K562 (cell line): ENCODE data around the gene NABP2. TPM values are rescaled to one million over a fixed set of nuclear protein-coding genes. Genes with fewer than 3 reads are reported as not detected.
A peak's percentile ranks its signal among the peaks of the same experiment; 100 is the strongest.

Source experiments
- ATAC-seq: fragments of 200-7000 bp; cut with Tn5 transposase; 3 replicates; pipeline ENCODE4 v1.9.1; 2020; ENCODE audit warnings: moderate library complexity
- BruUV-seq: library from RNA; stranded (reverse); fragments of 400-500 nt; replicated peaks from 2 replicates; lab custom pipeline; 2021; lab: Mats Ljungman, UMichigan
- CTCF ChIA-PET: fragments of 300-600 bp; formaldehyde crosslinking; extraction: SDS; loops from one replicate; lab custom pipeline; 2021; ENCODE audit warnings: low intra/inter-chr PET ratio; lab: Yijun Ruan, JAX
- POLR2A ChIA-PET: fragments of 300-600, 350-650 bp; sonication (Branson Sonifier 250); formaldehyde crosslinking; extraction: SDS; loops from one replicate; lab custom pipeline; 2021; ENCODE audit warnings: antibody characterized with exemption, inconsistent platforms; lab: Yijun Ruan, JAX
- DNase-seq, 4 experiments: peaks; one replicate each; pipeline versions ENCODE4 v3.0.0 to v3.0.0-alpha.2; 2011 to 2018; ENCODE audit warnings: low spot score in 3 of 4, mixed read lengths in 3 of 4; ENCODE audit errors: extremely low read depth in 1 of 4
- FAIRE-seq: peaks from 2 replicates; lab custom pipeline; 2011; peaks lifted over from hg19 to GRCh38; lab: Jason Lieb, UNC
- H2AFZ ChIP-seq: 2 replicates; pipeline ENCODE4 v1.6.0; 2011; ENCODE audit warnings: low read depth, low read length, control low read depth, inconsistent platforms
- H3K27ac ChIP-seq: fragments of 200-600 bp; 3 replicates; pipeline ENCODE4 v1.8.0; 2011; ENCODE audit warnings: low read depth, mild to moderate bottlenecking, control low read depth, inconsistent platforms, low read length, moderate library complexity, mixed read lengths; ENCODE audit errors: extremely low read depth
- H3K27me3 ChIP-seq, 2 experiments: fragments of 300-600 bp in 1 of 2; 2 replicates in 1 of 2; 3 replicates in 1 of 2; pipeline versions ENCODE4 v1.6.0 to v1.8.0; 2011; ENCODE audit warnings: inconsistent platforms in 2 of 2, low read length in 2 of 2, mild to moderate bottlenecking in 1 of 2, mixed read lengths in 1 of 2, moderate library complexity in 1 of 2; ENCODE audit not compliant: control insufficient read depth in 2 of 2, insufficient read depth in 2 of 2
- H3K36me3 ChIP-seq: fragments of 300-600 bp; 3 replicates; pipeline ENCODE4 v1.8.0; 2011; ENCODE audit warnings: mild to moderate bottlenecking, low read length, inconsistent platforms; ENCODE audit not compliant: control insufficient read depth, insufficient read depth
- H3K4me1 ChIP-seq, 2 experiments: fragments of 200-600 bp in 1 of 2; replicated peaks in 1 of 2; 2 replicates in 1 of 2; 3 replicates in 1 of 2; pipeline versions ENCODE4 v1.5.1 to v1.8.0; 2011; ENCODE audit warnings: inconsistent platforms in 2 of 2, low read length in 2 of 2, mild to moderate bottlenecking in 1 of 2, mixed read lengths in 1 of 2, moderate library complexity in 1 of 2; ENCODE audit not compliant: control insufficient read depth in 2 of 2, insufficient read depth in 2 of 2
- H3K4me2 ChIP-seq: 2 replicates; pipeline ENCODE4 v1.6.1; 2011; ENCODE audit warnings: low read length, control low read depth, inconsistent platforms, mixed read lengths; ENCODE audit not compliant: insufficient read depth
- H3K4me3 ChIP-seq: fragments of 200-600 bp; sonication (generic), shearing (Covaris generic); 2 replicates; pipeline ENCODE4 v1.5.1; 2016; ENCODE audit warnings: control low read depth, inconsistent platforms
- H3K79me2 ChIP-seq: fragments of 200-600 bp; 3 replicates; pipeline ENCODE4 v1.8.0; 2011; ENCODE audit warnings: low read length, inconsistent platforms; ENCODE audit not compliant: control insufficient read depth, insufficient read depth
- H3K9ac ChIP-seq, 2 experiments: 2 replicates each; pipeline versions ENCODE4 v1.6.0 to v1.6.1; 2011; ENCODE audit warnings: low read depth in 2 of 2, low read length in 2 of 2, control low read depth in 1 of 2, inconsistent platforms in 1 of 2, mild to moderate bottlenecking in 1 of 2, mixed read lengths in 1 of 2; ENCODE audit not compliant: insufficient read depth in 1 of 2
- H3K9me1 ChIP-seq: one replicate; pipeline ENCODE4 v1.6.0; 2011; ENCODE audit warnings: inconsistent platforms, mild to moderate bottlenecking, low read length, moderate library complexity; ENCODE audit not compliant: control insufficient read depth, insufficient read depth
- H3K9me3 ChIP-seq: replicated peaks from 2 replicates; pipeline ENCODE4 v1.5.1; 2011; ENCODE audit warnings: low read depth, low read length, inconsistent platforms; ENCODE audit not compliant: control insufficient read depth, insufficient read depth
- H4K20me1 ChIP-seq: replicated peaks from 2 replicates; pipeline ENCODE4 v1.6.1; 2011; ENCODE audit warnings: low read length, inconsistent platforms, mixed read lengths; ENCODE audit not compliant: control insufficient read depth, insufficient read depth
- CUX1 ChIP-seq: fragments of 200-800 bp; sonication (Bioruptor generic); IDR thresholded peaks from 2 replicates; pipeline ENCODE4 v1.6.1; 2016; ENCODE audit warnings: missing genetic modification characterization, missing compliant biosample characterization
- NCOA6 ChIP-seq: fragments of 450-650 bp; IDR thresholded peaks from 2 replicates; pipeline ENCODE4 v1.6.1; 2017; ENCODE audit warnings: mild to moderate bottlenecking
- OTX1 ChIP-seq: fragments of 450-650 bp; formaldehyde crosslinking; IDR thresholded peaks from 2 replicates; pipeline ENCODE4 v1.4.0; 2022; ENCODE audit warnings: mild to moderate bottlenecking
- POLR2G ChIP-seq: fragments of 200-400 bp; formaldehyde crosslinking; IDR thresholded peaks from 2 replicates; pipeline ENCODE4 v1.6.1; 2017; ENCODE audit warnings: low read depth, mild to moderate bottlenecking, antibody characterized with exemption, low read length, moderate library complexity
- PREB ChIP-seq: sonication (generic); formaldehyde crosslinking; IDR thresholded peaks from 2 replicates; pipeline ENCODE4 v1.8.1; 2023; ENCODE audit warnings: mild to moderate bottlenecking, missing genetic modification reagents
- RBFOX2 ChIP-seq: fragments of 200-400 bp; formaldehyde crosslinking; IDR thresholded peaks from 2 replicates; pipeline ENCODE4 v1.6.1; 2017; ENCODE audit warnings: low read depth, mild to moderate bottlenecking, low read length, moderate library complexity
- WGBS: fragments of 100-300 bp; shearing (Covaris generic); methylation state at CpG from one replicate; pipeline ENCODE4 v1.1.6; 2016; ENCODE audit warnings: low coverage, mixed read lengths; ENCODE audit not compliant: insufficient coverage; ENCODE audit errors: missing lambda C conversion rate; 5-methylcytosine and 5-hydroxymethylcytosine counted together
- in situ Hi-C: fragments of 300-500 bp; cut with MboI; formaldehyde crosslinking; loops from 4 replicates; pipeline ENCODE4 v1.15.0; 2018; ENCODE audit warnings: inconsistent platforms, mixed read lengths
- intact Hi-C: fragments of 100-400 bp; cut with micrococcal nuclease; formaldehyde crosslinking; loops from 2 replicates; pipeline ENCODE4 v1.14.2; 2022
- polyA plus RNA-seq, 8 experiments: library from polyadenylated mRNA; depleted of rRNA in 4 of 8; stranded (reverse) in 5 of 8; unstranded in 3 of 8; fragments of >200 nt; fragmentation: Nextera tagmentation in 2 of 8; fragmentation: Illumina TruSeq in 1 of 8; extraction: Ambion mirVana in 2 of 8; extraction: Trizol in 1 of 8; gene quantifications; 2 replicates each; pipeline versions ENCODE4 v1.2.1 to v1.2.3, GENCODE V29; 2011 to 2014; ENCODE audit warnings: inconsistent platforms in 1 of 8, missing spikeins in 1 of 8
- total RNA-seq, 7 experiments: library from RNA; depleted of rRNA in 6 of 7; stranded (reverse); fragments of >200 nt in 6 of 7; fragmentation: Illumina TruSeq in 2 of 7; extraction: Trizol in 2 of 7; gene quantifications; 2 replicates each; pipeline versions ENCODE4 v1.2.1 to v1.2.3, GENCODE V29; 2011 to 2021; ENCODE audit warnings: low replicate concordance in 1 of 7
- TF ChIP-seq, protein P1 (sequence below): sonication (generic); formaldehyde crosslinking; IDR thresholded peaks from 2 replicates; pipeline ENCODE4 v1.8.1; 2023; ENCODE audit warnings: mild to moderate bottlenecking, missing genetic modification reagents

The NABP2 gene
- total and polyA plus RNA-seq, 9 of the 15 experiments (the other 6 are each of a cell fraction or from before 2014, with no cell fraction given): 11.3 to 60.6 (median 43.5) TPM

- Histone ChIP-seq H2AFZ (no peak overlapping the region), H3K4me2 (no peak overlapping the region), H3K9me1 (no peaks in the 10 kb centered on the region), H3K4me3 (no peak overlapping the region), H3K9me3 (no peaks in the 10 kb centered on the region), H4K20me1 (no peaks in the 10 kb centered on the region), H3K27ac (peak overlapping the region; percentile 33; the same call in 2 of the 3 replicates), H3K36me3 (peaks cover 82% of the 10 kb centered on the region; the same call in 2 of the 3 replicates), H3K4me1 (peaks cover 30 to 33% of the 10 kb centered on the region in 2 experiments), H3K9ac (peak overlapping the region; percentile 11 to 53; a peak in 3 of 4 replicates), H3K27me3 (no peaks in the 10 kb centered on the region), H3K79me2 (no peaks in the 10 kb centered on the region)
- FAIRE-seq: no peak
- TF ChIP-seq POLR2G (peak; percentile 26; the same call in 1 of the 2 replicates), NCOA6 (no peak), CUX1 (CRISPR knock-in tag) (no peak), OTX1 (CRISPR knock-in tag) (no peak), RBFOX2 (peak; percentile 43; the same call in 1 of the 2 replicates), PREB (CRISPR knock-in tag) (no peak)
- TF ChIP-seq, protein P1, sequence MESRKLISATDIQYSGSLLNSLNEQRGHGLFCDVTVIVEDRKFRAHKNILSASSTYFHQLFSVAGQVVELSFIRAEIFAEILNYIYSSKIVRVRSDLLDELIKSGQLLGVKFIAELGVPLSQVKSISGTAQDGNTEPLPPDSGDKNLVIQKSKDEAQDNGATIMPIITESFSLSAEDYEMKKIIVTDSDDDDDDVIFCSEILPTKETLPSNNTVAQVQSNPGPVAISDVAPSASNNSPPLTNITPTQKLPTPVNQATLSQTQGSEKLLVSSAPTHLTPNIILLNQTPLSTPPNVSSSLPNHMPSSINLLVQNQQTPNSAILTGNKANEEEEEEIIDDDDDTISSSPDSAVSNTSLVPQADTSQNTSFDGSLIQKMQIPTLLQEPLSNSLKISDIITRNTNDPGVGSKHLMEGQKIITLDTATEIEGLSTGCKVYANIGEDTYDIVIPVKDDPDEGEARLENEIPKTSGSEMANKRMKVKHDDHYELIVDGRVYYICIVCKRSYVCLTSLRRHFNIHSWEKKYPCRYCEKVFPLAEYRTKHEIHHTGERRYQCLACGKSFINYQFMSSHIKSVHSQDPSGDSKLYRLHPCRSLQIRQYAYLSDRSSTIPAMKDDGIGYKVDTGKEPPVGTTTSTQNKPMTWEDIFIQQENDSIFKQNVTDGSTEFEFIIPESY: 0 out of 2 replicates have a peak, but pooled peaks have one; percentile 43
- no peak for DNase-seq
- in situ Hi-C loops: no loop called here
- intact Hi-C loops: no loop called here
- no peak for ATAC-seq
- POLR2A ChIA-PET: interaction anchor here (0.6 to 1.0 kb wide), 3 partner anchors 10 to 148 kb away, joined by 3 to 4 read pairs (median 3); no protein-coding TSS in a partner anchor
- whole genome bisulfite sequencing: 88% methylated on average over 12 of the region's 13 CpGs
- CTCF ChIA-PET: no interaction called here
- BruUV-seq: no TSS peak
Measured at GRCh38 chr12:56242986-56243385, 18.8 kb downstream of the NABP2 start.
